H1 (cell line): ENCODE results near the gene ITGA6. TPM values are rescaled to one million over a fixed set of nuclear protein-coding genes. Genes with fewer than 3 reads are reported as not detected.

Experiments used
- CTCF ChIA-PET: fragments of 300-600 bp; sonication (Branson Sonifier 250); formaldehyde crosslinking; loops from one replicate; lab custom pipeline; 2021; ENCODE audit not compliant: partially characterized antibody; lab: Charles Lee
- POLR2A ChIA-PET: fragments of 300-600 bp; sonication (Branson Sonifier 250); formaldehyde crosslinking; loops from one replicate; lab custom pipeline; 2021; ENCODE audit warnings: inconsistent platforms; ENCODE audit not compliant: partially characterized antibody; lab: Charles Lee
- DNase-seq, 2 experiments: peaks; one replicate each; pipeline versions ENCODE4 v3.0.0 to v3.0.0-alpha.2; 2010 to 2022; ENCODE audit warnings: low spot score in 2 of 2, low read depth in 1 of 2, mixed read lengths in 1 of 2
- FAIRE-seq: peaks from 2 replicates; lab custom pipeline; 2011; peaks lifted over from hg19 to GRCh38; lab: Jason Lieb, UNC
- H2AFZ ChIP-seq: 2 replicates; pipeline ENCODE4 v1.8.1; 2012; ENCODE audit warnings: low read length, inconsistent platforms
- H2AK5ac ChIP-seq: 2 replicates; pipeline ENCODE4 v1.6.1; 2013; ENCODE audit warnings: low read depth, low read length
- H2BK120ac ChIP-seq: replicated peaks from 2 replicates; pipeline ENCODE3; 2013; ENCODE audit warnings: low read depth, low read length, inconsistent platforms
- H2BK12ac ChIP-seq: 2 replicates; pipeline ENCODE4 v1.6.1; 2013; ENCODE audit warnings: low read depth, low read length
- H2BK15ac ChIP-seq: 2 replicates; pipeline ENCODE4 v1.6.1; 2013; ENCODE audit warnings: low read length
- H2BK20ac ChIP-seq: 2 replicates; pipeline ENCODE4 v1.6.1; 2013; ENCODE audit warnings: low read length
- H2BK5ac ChIP-seq: 2 replicates; pipeline ENCODE4 v1.6.1; 2013; ENCODE audit warnings: low read depth, low read length
- H3K14ac ChIP-seq: 2 replicates; pipeline ENCODE4 v1.6.1; 2013; ENCODE audit warnings: inconsistent platforms; ENCODE audit not compliant: insufficient read length
- H3K18ac ChIP-seq: 2 replicates; pipeline ENCODE4 v1.6.1; 2013; ENCODE audit warnings: low read length; ENCODE audit errors: extremely low read depth
- H3K23ac ChIP-seq: 2 replicates; pipeline ENCODE4 v1.6.1; 2013; ENCODE audit warnings: inconsistent platforms; ENCODE audit not compliant: insufficient read length
- H3K23me2 ChIP-seq: 2 replicates; pipeline ENCODE4 v1.6.1; 2013; ENCODE audit warnings: low read depth, low read length
- H3K27ac ChIP-seq: 2 replicates; pipeline ENCODE4 v1.6.1; 2011; ENCODE audit warnings: low read depth, low read length, inconsistent platforms
- H3K27me3 ChIP-seq, 4 experiments: replicated peaks in 1 of 4; 1 replicate in 1 of 4; 2 replicates in 3 of 4; pipeline versions ENCODE4 v1.6.1 to v1.8.1; 2011 to 2013; ENCODE audit warnings: low read length in 3 of 4, mild to moderate bottlenecking in 3 of 4, inconsistent platforms in 2 of 4, mixed read lengths in 2 of 4, moderate library complexity in 1 of 4; ENCODE audit not compliant: control insufficient read depth in 3 of 4, insufficient read depth in 3 of 4; ENCODE audit errors: extremely low read depth in 1 of 4
- H3K36me3 ChIP-seq, 4 experiments: 2 replicates each; pipeline versions ENCODE4 v1.6.1 to v1.8.1; 2011 to 2013; ENCODE audit warnings: mild to moderate bottlenecking in 4 of 4, low read length in 3 of 4, moderate library complexity in 2 of 4, control low read depth in 1 of 4, inconsistent platforms in 1 of 4; ENCODE audit not compliant: insufficient read depth in 4 of 4, control insufficient read depth in 2 of 4
- H3K4ac ChIP-seq: replicated peaks from 2 replicates; pipeline ENCODE3; 2013; ENCODE audit warnings: low read length, low read depth, mixed read lengths, inconsistent platforms; ENCODE audit not compliant: insufficient read length
- H3K4me1 ChIP-seq, 4 experiments: replicated peaks in 1 of 4; 1 replicate in 1 of 4; 2 replicates in 3 of 4; pipeline versions ENCODE4 v1.6.1 to v1.8.1; 2011 to 2013; ENCODE audit warnings: low read length in 3 of 4, inconsistent platforms in 2 of 4, mixed read lengths in 1 of 4; ENCODE audit not compliant: insufficient read depth in 4 of 4, control insufficient read depth in 3 of 4
- H3K4me2 ChIP-seq, 2 experiments: 2 replicates each; pipeline versions ENCODE4 v1.6.1 to v1.8.1; 2011 to 2013; ENCODE audit warnings: low read depth in 2 of 2, low read length in 2 of 2, control low read depth in 1 of 2, inconsistent platforms in 1 of 2, mild to moderate bottlenecking in 1 of 2; ENCODE audit not compliant: insufficient read depth in 1 of 2
- H3K4me3 ChIP-seq, 4 experiments: fragments of 200-600, 300-600 bp in 1 of 4; sonication (generic), shearing (Covaris generic), sonication (Bioruptor Twin) in 1 of 4; 2 replicates each; pipeline versions ENCODE4 v1.5.1 to v1.8.1; 2011 to 2016; ENCODE audit warnings: low read length in 4 of 4, low read depth in 3 of 4, control low read depth in 2 of 4, inconsistent platforms in 2 of 4, mild to moderate bottlenecking in 2 of 4, mixed read lengths in 1 of 4, moderate library complexity in 1 of 4; ENCODE audit not compliant: insufficient read depth in 2 of 4; ENCODE audit errors: extremely low read depth in 1 of 4
- H3K56ac ChIP-seq: replicated peaks from 2 replicates; pipeline ENCODE3; 2013; ENCODE audit warnings: low read depth, mild to moderate bottlenecking, mixed read lengths, low read length, inconsistent platforms; ENCODE audit not compliant: insufficient read length
- H3K79me1 ChIP-seq: 2 replicates; pipeline ENCODE4 v1.6.1; 2013; ENCODE audit warnings: low read depth, low read length, control low read depth
- H3K79me2 ChIP-seq, 2 experiments: 2 replicates each; pipeline versions ENCODE4 v1.6.1 to v1.8.1; 2012 to 2013; ENCODE audit warnings: low read length in 2 of 2, mild to moderate bottlenecking in 2 of 2, inconsistent platforms in 1 of 2; ENCODE audit not compliant: insufficient read depth in 2 of 2, control insufficient read depth in 1 of 2
- H3K9ac ChIP-seq, 4 experiments: replicated peaks in 1 of 4; 1 replicate in 1 of 4; 2 replicates in 3 of 4; pipeline versions ENCODE4 v1.6.1 to v1.8.1; 2011 to 2013; ENCODE audit warnings: low read depth in 3 of 4, low read length in 3 of 4, control low read depth in 2 of 4, mild to moderate bottlenecking in 2 of 4, moderate library complexity in 2 of 4, inconsistent platforms in 1 of 4; ENCODE audit errors: extremely low read depth in 1 of 4
- H3K9me3 ChIP-seq, 2 experiments: 2 replicates each; pipeline versions ENCODE4 v1.6.1 to v1.8.1; 2012 to 2013; ENCODE audit warnings: mild to moderate bottlenecking in 2 of 2, moderate library complexity in 2 of 2, control low read depth in 1 of 2, inconsistent platforms in 1 of 2, low read depth in 1 of 2, low read length in 1 of 2, mixed read lengths in 1 of 2; ENCODE audit not compliant: insufficient read depth in 2 of 2
- H4K20me1 ChIP-seq, 2 experiments: replicated peaks in 1 of 2; 2 replicates each; pipeline versions ENCODE3 to v1.8.1; 2011 to 2013; ENCODE audit warnings: inconsistent platforms in 2 of 2, low read length in 2 of 2, mild to moderate bottlenecking in 1 of 2; ENCODE audit not compliant: insufficient read depth in 2 of 2, control insufficient read depth in 1 of 2
- H4K5ac ChIP-seq: 2 replicates; pipeline ENCODE4 v1.6.1; 2013; ENCODE audit warnings: low read length, low read depth, mixed read lengths, inconsistent platforms; ENCODE audit not compliant: insufficient read length
- H4K8ac ChIP-seq: 2 replicates; pipeline ENCODE4 v1.8.0; 2013; ENCODE audit warnings: mild to moderate bottlenecking, moderate library complexity, low read length, inconsistent platforms; ENCODE audit not compliant: insufficient read depth; ENCODE audit errors: extremely low read depth
- H4K91ac ChIP-seq: replicated peaks from 2 replicates; pipeline ENCODE3; 2013; ENCODE audit warnings: low read length, mixed read lengths, inconsistent platforms; ENCODE audit not compliant: insufficient read length
- ATF3 ChIP-seq: IDR thresholded peaks from 2 replicates; pipeline ENCODE4 v1.6.1; 2011; ENCODE audit warnings: low read depth, mild to moderate bottlenecking, low read length; ENCODE audit not compliant: insufficient read depth
- BACH1 ChIP-seq: IDR thresholded peaks from 2 replicates; pipeline ENCODE4 v1.6.1; 2012; ENCODE audit warnings: low read length, improper control_type of control experiment
- BCL11A ChIP-seq, 2 experiments: IDR thresholded peaks; one replicate each; pipeline ENCODE4 v1.6.1; 2011; ENCODE audit warnings: low read depth in 2 of 2, low read length in 2 of 2, mild to moderate bottlenecking in 2 of 2
- CREB1 ChIP-seq: IDR thresholded peaks from 2 replicates; pipeline ENCODE4 v1.6.1; 2012; ENCODE audit warnings: inconsistent platforms
- EP300 ChIP-seq, 2 experiments: IDR thresholded peaks; 1 replicate in 1 of 2; 2 replicates in 1 of 2; pipeline ENCODE4 v1.6.1; 2011 to 2012; ENCODE audit warnings: low read depth in 2 of 2, low read length in 2 of 2, mild to moderate bottlenecking in 2 of 2, borderline replicate concordance in 1 of 2, inconsistent platforms in 1 of 2, moderate library complexity in 1 of 2
- POU5F1 ChIP-seq: IDR thresholded peaks from 2 replicates; pipeline ENCODE4 v1.6.1; 2011; ENCODE audit warnings: low read depth, mild to moderate bottlenecking, low read length, moderate library complexity
- SP1 ChIP-seq: IDR thresholded peaks from 2 replicates; pipeline ENCODE4 v1.6.1; 2011; ENCODE audit warnings: low read depth, low read length
- SRF ChIP-seq: IDR thresholded peaks from 2 replicates; pipeline ENCODE4 v1.6.1; 2011; ENCODE audit warnings: mild to moderate bottlenecking, low read depth, low read length, moderate library complexity
- USF2 ChIP-seq: IDR thresholded peaks from 2 replicates; pipeline ENCODE4 v1.6.1; 2011; ENCODE audit warnings: low read length, improper control_type of control experiment
- WGBS, 2 experiments: shearing (Covaris generic) in 1 of 2; methylation state at CpG; one replicate each; pipeline versions ENCODE4 v1.1.6 to v1.1.7; 2013 to 2015; ENCODE audit warnings: low lambda C conversion rate in 2 of 2, mixed read lengths in 2 of 2, inconsistent platforms in 1 of 2, low coverage in 1 of 2, missing lambda C conversion rate in 1 of 2; ENCODE audit not compliant: insufficient replicate concordance in 2 of 2, insufficient coverage in 1 of 2, insufficient read length in 1 of 2; ENCODE audit errors: extremely low coverage in 1 of 2, missing lambda C conversion rate in 1 of 2; 5-methylcytosine and 5-hydroxymethylcytosine counted together
- polyA plus RNA-seq, 7 experiments: library from polyadenylated mRNA; depleted of rRNA in 3 of 7; stranded (reverse) in 5 of 7; unstranded in 2 of 7; fragments of >200 nt in 5 of 7; fragments of 200-250 nt in 2 of 7; gene quantifications; 1 replicate in 5 of 7; 2 replicates in 1 of 7; 4 replicates in 1 of 7; pipeline versions ENCODE4 v1.2.1 to v1.2.3, GENCODE V29; 2011 to 2013; ENCODE audit warnings: missing spikeins in 2 of 7, mixed read lengths in 2 of 7
- total RNA-seq: library from RNA; stranded (reverse); fragmentation: NEBNext Ultra II Directional; extraction: Animal tissue kit (Norgen Biotek cat#: 25700); gene quantifications from 2 replicates; pipeline ENCODE4 v1.2.1, GENCODE V29; 2021

Gene ITGA6
- total and polyA plus RNA-seq, 2 of the 8 experiments (the other 6 are each of a cell fraction or from before 2014, with no cell fraction given), result 26.9 to 118 TPM

- H3K27ac ChIP-seq, result no peak overlapping the region
- H3K79me1 ChIP-seq, result no peaks in the 10 kb centered on the region
- H2BK12ac ChIP-seq, result no peak overlapping the region
- H3K23ac ChIP-seq, result no peak overlapping the region
- WGBS, 2 experiments, result 90% methylated on average over 4 of the region's 4 CpGs; no CpG with 5 or more reads in 1 of the 2 experiments
- no peak for TF ChIP-seq ATF3
- TF ChIP-seq CREB1, result no peak
- no peak for TF ChIP-seq BACH1
- no peak for TF ChIP-seq SRF
- no peak for TF ChIP-seq SP1
- no peak for TF ChIP-seq POU5F1
- no peak for TF ChIP-seq BCL11A (IDR thresholded peaks at IDR 0.05; ENCODE audit: low read depth in 2 of 2, low read length in 2 of 2)
- TF ChIP-seq EP300 (IDR thresholded peaks at IDR 0.05; ENCODE audit: borderline replicate concordance in 1 of 2, low read depth in 2 of 2, low read length in 2 of 2), result no peak
- no peak for TF ChIP-seq USF2
- no peak overlapping the region for H2BK5ac ChIP-seq
- H3K9ac ChIP-seq, result no peak overlapping the region
- H3K56ac ChIP-seq, result no peak overlapping the region
- POLR2A ChIA-PET, result interaction anchor here (0.5 to 1.3 kb wide), 2 partner anchors 43 to 1708 kb away, joined by 3 read pairs; no protein-coding TSS in a partner anchor
- no peak overlapping the region for H3K18ac ChIP-seq
- H4K8ac ChIP-seq, result no peak overlapping the region
- no peak overlapping the region for H2BK15ac ChIP-seq
- H4K91ac ChIP-seq, result no peak overlapping the region
- no peak overlapping the region for H2AK5ac ChIP-seq
- DNase-seq (no peak), FAIRE-seq (no peak)
- no peak overlapping the region for H2BK20ac ChIP-seq
- no peak overlapping the region for H3K4ac ChIP-seq
- no peaks in the 10 kb centered on the region for H3K36me3 ChIP-seq
- no peak overlapping the region for H2AFZ ChIP-seq
- no peaks in the 10 kb centered on the region for H3K23me2 ChIP-seq
- no peak overlapping the region for H2BK120ac ChIP-seq
- H3K4me1 ChIP-seq, result peaks cover 0 to 6% (median 2%) of the 10 kb centered on the region in 4 experiments; a peak in 5 of 7 replicates
- no peaks in the 10 kb centered on the region for H3K79me2 ChIP-seq
- no peak overlapping the region for H4K5ac ChIP-seq
- H3K27me3 ChIP-seq, result no peaks in the 10 kb centered on the region; a peak in 3 of 7 replicates
- no peaks in the 10 kb centered on the region for H3K9me3 ChIP-seq
- H4K20me1 ChIP-seq, result no peaks in the 10 kb centered on the region
- CTCF ChIA-PET, result interaction anchor here (0.8 to 1.3 kb wide), 2 partner anchors 11 to 216 kb away, joined by 3 to 4 read pairs; no protein-coding TSS in a partner anchor
- no peak overlapping the region for H3K4me3 ChIP-seq
- no peak overlapping the region for H3K14ac ChIP-seq
- no peak overlapping the region for H3K4me2 ChIP-seq
Observed at GRCh38 chr2:172387361-172387760, 40.0 kb upstream of the ITGA6 start.
